Uterus (tissue), 4 donors: Measurements from ENCODE around the gene AGPAT1. TPM values are rescaled to one million over a fixed set of nuclear protein-coding genes. Genes with fewer than 3 reads are reported as not detected.

Source experiments
- DNase-seq, 2 donors: peaks; one replicate each; pipeline ENCODE4 v3.0.0-alpha.2; 2019 to 2020
- H3K27ac ChIP-seq, 2 donors: fragments of 200-600 bp; sonication (generic); 1 replicate in 1 of 2; 2 replicates in 1 of 2; pipeline ENCODE4 v1.5.1; 2016 to 2018
- H3K27me3 ChIP-seq, 2 donors: fragments of 200-600 bp; sonication (generic); one replicate each; pipeline ENCODE4 v1.5.1; 2018 to 2019; ENCODE audit warnings: control low read depth in 1 of 2
- H3K36me3 ChIP-seq, 2 donors: fragments of 200-600 bp; sonication (generic); one replicate each; pipeline ENCODE4 v1.5.1; 2019; ENCODE audit warnings: control low read depth in 1 of 2
- H3K4me1 ChIP-seq, 2 donors: fragments of 200-600 bp; sonication (generic); one replicate each; pipeline ENCODE4 v1.5.1; 2018 to 2019; ENCODE audit warnings: control low read depth in 1 of 2
- H3K4me3 ChIP-seq, 2 donors: fragments of 200-600 bp; sonication (generic); 1 replicate in 1 of 2; 2 replicates in 1 of 2; pipeline ENCODE4 v1.5.1; 2018 to 2019; ENCODE audit warnings: mild to moderate bottlenecking in 1 of 2
- H3K9me3 ChIP-seq, 2 donors: fragments of 200-600 bp; sonication (generic); one replicate each; pipeline ENCODE4 v1.5.1; 2019; ENCODE audit warnings: control low read depth in 1 of 2
- CTCF ChIP-seq, 4 experiments: fragments of 200-600 bp in 2 of 4; fragments of 450-650 bp in 2 of 4; sonication (generic) in 2 of 4; IDR thresholded peaks; one replicate each; pipeline ENCODE4 v1.5.1; 2016 to 2019; ENCODE audit warnings: antibody characterized with exemption in 4 of 4, mild to moderate bottlenecking in 2 of 4, moderate library complexity in 1 of 4
- POLR2A ChIP-seq, 2 donors: fragments of 450-650 bp; IDR thresholded peaks; one replicate each; pipeline ENCODE4 v1.6.1; 2016; ENCODE audit warnings: antibody characterized with exemption in 2 of 2, mild to moderate bottlenecking in 1 of 2, moderate library complexity in 1 of 2
- intact Hi-C: fragments of 100-400 bp; cut with DNase I; formaldehyde crosslinking; loops from one replicate; pipeline ENCODE4 v1.15.1; 2023; ENCODE audit warnings: low total_unique reads
- total RNA-seq, 4 donors: library from RNA; depleted of rRNA in 3 of 4; stranded (reverse); fragments of >200 nt in 3 of 4; gene quantifications; one replicate each; pipeline versions ENCODE4 v1.1.0 to v1.2.4, GENCODE V29; 2014 to 2023
- donor health status: DM: yes; HTN: yes; CAD: no.

Gene AGPAT1
- total RNA-seq, 4 donors from 2014 or later = 14.2 to 71.2 (median 37.7) TPM

DNA sequence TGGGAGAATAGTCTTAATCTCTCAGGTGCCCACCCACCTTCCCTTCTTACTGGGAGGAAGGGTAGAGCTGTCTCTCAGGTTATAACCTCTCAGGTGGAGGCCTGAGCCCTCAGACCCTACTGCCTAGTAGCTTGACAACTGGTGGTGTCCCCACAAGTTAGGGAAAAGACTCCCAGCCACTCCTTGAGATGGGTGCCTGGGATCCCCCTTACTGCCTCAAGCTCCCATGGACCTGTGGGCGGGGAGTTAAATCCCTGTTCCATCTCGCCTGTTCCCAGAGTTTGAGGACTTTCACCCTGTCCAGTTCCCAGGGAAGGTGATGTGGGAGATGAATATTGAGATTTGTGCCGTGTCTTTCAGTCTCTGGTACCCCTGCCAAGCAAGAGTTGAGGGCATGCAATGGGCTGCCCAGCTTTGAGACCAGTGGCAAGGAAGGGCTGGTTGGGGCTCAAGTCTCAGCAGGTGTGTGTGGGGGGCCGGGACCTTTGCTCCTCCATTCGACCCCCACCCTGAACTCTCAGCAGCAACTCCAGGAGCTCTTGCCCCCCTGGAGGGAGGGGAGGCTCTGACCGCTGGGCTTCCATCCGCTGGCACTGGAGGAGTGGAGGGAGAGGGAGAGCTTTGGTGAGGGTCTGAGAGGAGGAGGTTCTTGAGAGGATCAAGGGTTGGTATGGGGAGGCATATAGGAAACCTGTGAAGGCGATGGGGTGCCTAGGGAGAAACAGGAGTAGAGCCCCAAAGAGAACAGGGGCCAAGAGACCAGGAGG lies 15.2 kb upstream of the AGPAT1 start:
- Histone ChIP-seq H3K4me3 (no peak overlapping the region), H3K27me3 (no peaks in the 10 kb centered on the region), H3K27ac (peak overlapping the region; percentile 98 to 100), H3K9me3 (no peaks in the 10 kb centered on the region), H3K36me3 (no peaks in the 10 kb centered on the region), H3K4me1 (no peaks in the 10 kb centered on the region)
- intact Hi-C loops = no loop called here
- no peak for DNase-seq
- TF ChIP-seq POLR2A (IDR thresholded peaks at IDR 0.05) (no peak), CTCF (IDR thresholded peaks at IDR 0.05) (no peak)

DNA sequence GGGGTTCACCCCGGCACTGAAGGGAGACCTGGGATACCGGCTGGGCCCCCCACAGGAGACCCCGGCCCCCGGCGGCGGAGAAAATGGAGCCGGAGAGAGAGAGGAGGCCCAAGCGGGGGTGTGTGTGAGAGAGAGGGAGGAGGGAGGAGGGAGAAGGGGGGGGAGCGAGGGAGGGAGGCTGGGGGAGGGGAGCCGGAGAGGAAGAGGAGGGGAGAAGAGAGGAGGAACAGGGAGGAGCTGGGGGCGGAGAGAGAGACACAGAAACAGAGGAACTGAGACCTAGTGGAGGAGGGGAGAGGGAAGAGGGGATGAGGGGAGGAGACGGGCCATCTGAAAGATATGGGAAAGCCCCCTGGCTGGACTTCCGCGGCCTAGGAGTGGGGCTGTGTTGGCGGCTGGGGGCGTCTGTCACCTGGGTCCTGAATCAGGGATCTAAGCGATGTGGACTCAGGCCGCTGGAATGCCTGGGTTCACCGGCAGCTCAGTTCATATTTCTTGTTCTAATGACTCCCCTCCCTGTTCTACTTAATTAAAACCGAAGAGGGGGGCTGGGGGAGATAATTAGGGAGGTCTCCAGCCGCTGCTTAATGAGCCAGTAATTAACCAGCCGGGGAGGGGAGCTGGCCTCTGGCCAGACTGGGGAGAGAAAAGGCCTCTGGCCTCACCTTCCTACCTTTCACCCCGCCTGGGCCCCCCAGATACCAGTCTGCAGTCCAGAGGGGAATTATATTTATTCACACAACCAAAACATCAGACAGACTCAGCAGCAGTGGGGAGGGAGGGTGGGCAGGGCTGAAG lies 14.4 kb upstream of the AGPAT1 start, which contains the start of gene PBX2:
Gene PBX2 (minus strand): TSS at position 149 of the 798 bp plus-strand sequence. CDS start 287 bp downstream, outside the sequence.
- Histone ChIP-seq H3K36me3 (no peaks in the 10 kb centered on the region), H3K9me3 (no peaks in the 10 kb centered on the region), H3K4me1 (no peaks in the 10 kb centered on the region), H3K27me3 (no peaks in the 10 kb centered on the region), H3K27ac (peak within 1 kb of the TSS; percentile 98 to 100), H3K4me3 (peak within 1 kb of the TSS; percentile 85 to 98)
- intact Hi-C loops = no loop called here
- TF ChIP-seq POLR2A (IDR thresholded peaks at IDR 0.05) = peak; percentile 86 to 96
- TF ChIP-seq CTCF (IDR thresholded peaks at IDR 0.05) = peak in 2 of 4 experiments; percentile 11 to 22
- peak; percentile 91 to 97 for DNase-seq

DNA sequence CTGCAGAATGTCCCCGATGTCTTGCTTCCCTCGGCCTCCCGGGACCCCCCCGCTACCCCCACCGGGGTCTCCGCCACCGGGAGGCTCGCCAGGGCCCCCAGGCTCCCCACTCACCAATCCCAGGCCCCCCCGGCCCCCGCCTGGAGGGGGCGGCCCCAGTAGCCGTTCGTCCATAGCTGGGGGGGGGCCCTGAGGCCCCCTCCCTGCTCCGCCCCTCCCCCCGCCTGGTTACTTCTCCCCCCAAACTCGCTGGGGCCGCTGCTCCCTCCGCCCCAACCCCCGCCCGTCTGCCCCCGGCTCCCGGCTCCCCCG lies 13.8 kb upstream of the AGPAT1 start:
- no peaks in the 10 kb centered on the region for H3K27me3 ChIP-seq
- H3K4me1 ChIP-seq = no peaks in the 10 kb centered on the region
- H3K4me3 ChIP-seq = peak overlapping the region; percentile 85 to 98
- no peaks in the 10 kb centered on the region for H3K36me3 ChIP-seq
- no peaks in the 10 kb centered on the region for H3K9me3 ChIP-seq
- peak overlapping the region; percentile 98 to 100 for H3K27ac ChIP-seq
- no peak for TF ChIP-seq POLR2A (IDR thresholded peaks at IDR 0.05)
- TF ChIP-seq CTCF (IDR thresholded peaks at IDR 0.05) = no peak
- peak in 1 of 2 donors; percentile 57 for DNase-seq
- intact Hi-C loops = no loop called here

DNA sequence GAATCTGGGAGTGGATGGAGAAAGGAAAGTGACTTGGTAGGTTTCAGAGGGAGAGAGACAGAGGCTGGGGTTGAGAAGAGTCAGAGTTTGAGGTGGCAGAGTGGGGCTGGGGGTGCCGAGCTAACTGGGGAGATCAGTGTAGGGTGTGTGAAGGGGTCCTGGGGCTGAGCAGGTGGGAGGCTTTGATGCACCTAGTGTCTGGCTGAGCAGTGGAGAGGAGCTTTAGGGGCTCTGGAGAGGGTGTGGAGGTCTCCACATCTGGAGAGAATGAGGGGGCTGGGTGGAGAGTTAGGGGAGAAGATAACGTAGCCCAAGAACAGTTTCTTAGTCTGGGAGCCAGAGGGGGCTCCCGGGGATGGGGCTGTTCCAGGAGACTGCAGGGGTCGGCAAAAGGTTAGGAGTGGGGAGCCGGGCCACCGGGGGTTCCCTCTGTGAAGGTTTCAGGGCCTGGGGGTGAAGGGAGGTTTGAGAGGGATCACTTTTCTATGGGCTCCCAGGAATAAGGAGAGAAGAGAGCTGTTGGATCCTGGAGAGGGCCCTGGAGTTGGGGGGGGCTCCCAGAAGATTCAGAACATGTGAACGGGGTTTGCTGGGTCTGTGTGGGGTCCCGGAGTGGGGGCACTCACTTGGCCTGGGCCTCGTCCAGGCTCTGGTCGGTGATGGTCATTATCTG lies 13.3 kb upstream of the AGPAT1 start:
- H3K27me3 ChIP-seq = no peaks in the 10 kb centered on the region
- H3K9me3 ChIP-seq = no peaks in the 10 kb centered on the region
- H3K36me3 ChIP-seq = no peaks in the 10 kb centered on the region
- H3K27ac ChIP-seq = peak overlapping the region; percentile 98 to 100
- intact Hi-C loops = no loop called here
- peak overlapping the region; percentile 85 to 98 for H3K4me3 ChIP-seq
- no peak for DNase-seq
- no peaks in the 10 kb centered on the region for H3K4me1 ChIP-seq
- TF ChIP-seq CTCF (IDR thresholded peaks at IDR 0.05) = no peak
- no peak for TF ChIP-seq POLR2A (IDR thresholded peaks at IDR 0.05)
